HepG2 (cell line): ENCODE data around the gene RBBP9. TPM values are rescaled to one million over a fixed set of nuclear protein-coding genes. Genes with fewer than 3 reads are reported as not detected.
A peak's percentile ranks its signal among the peaks of the same experiment; 100 is the strongest.

ENCODE experiments used
- ATF2 ChIP-seq: sonication (generic); formaldehyde crosslinking; IDR thresholded peaks from 2 replicates; pipeline ENCODE4 v1.4.0; 2020; ENCODE audit warnings: missing genetic modification reagents
- ETV6 ChIP-seq: sonication (generic); formaldehyde crosslinking; conservative IDR thresholded peaks from 2 replicates; pipeline ENCODE4 v1.4.0; 2020; ENCODE audit warnings: missing genetic modification reagents
- KLF13 ChIP-seq: sonication (generic); formaldehyde crosslinking; IDR thresholded peaks from 2 replicates; pipeline ENCODE4 v1.4.0; 2020; ENCODE audit warnings: mild to moderate bottlenecking, missing genetic modification reagents
- NR2F1 ChIP-seq, 2 experiments: fragments of 450-650 bp in 1 of 2; formaldehyde crosslinking in 1 of 2; IDR thresholded peaks; 2 replicates each; pipeline versions ENCODE4 v1.5.0 to v1.6.1; 2016 to 2020; ENCODE audit warnings: mild to moderate bottlenecking in 1 of 2, missing compliant biosample characterization in 1 of 2, missing genetic modification reagents in 1 of 2, moderate library complexity in 1 of 2
- SATB2 ChIP-seq: sonication (generic); formaldehyde crosslinking; IDR thresholded peaks from 2 replicates; pipeline ENCODE4 v1.5.0; 2020; ENCODE audit warnings: missing genetic modification reagents
- TGIF2 ChIP-seq: IDR thresholded peaks from 2 replicates; pipeline ENCODE4 v1.6.1; 2016; ENCODE audit warnings: control low read depth, missing compliant biosample characterization
- YEATS2 ChIP-seq: sonication (generic); formaldehyde crosslinking; IDR thresholded peaks from 2 replicates; pipeline ENCODE4 v1.4.0; 2020; ENCODE audit warnings: missing genetic modification reagents, borderline replicate concordance
- ZNF296 ChIP-seq: sonication (generic); formaldehyde crosslinking; conservative IDR thresholded peaks from 2 replicates; pipeline ENCODE4 v1.5.0; 2020; ENCODE audit warnings: mild to moderate bottlenecking, missing genetic modification reagents
- ZNF337 ChIP-seq: sonication (generic); formaldehyde crosslinking; IDR thresholded peaks from 2 replicates; pipeline ENCODE4 v1.5.1; 2020; ENCODE audit warnings: missing genetic modification reagents, low read depth, mild to moderate bottlenecking, borderline replicate concordance
- ZNF350 ChIP-seq: sonication (generic); formaldehyde crosslinking; IDR thresholded peaks from 2 replicates; pipeline ENCODE4 v1.4.0; 2020; ENCODE audit warnings: mild to moderate bottlenecking, low read depth, missing genetic modification reagents, borderline replicate concordance
- ZNF432 ChIP-seq: sonication (generic); formaldehyde crosslinking; IDR thresholded peaks from 2 replicates; pipeline ENCODE4 v1.5.0; 2020; ENCODE audit warnings: missing genetic modification reagents, mild to moderate bottlenecking, borderline replicate concordance
- ZNF639 ChIP-seq: conservative IDR thresholded peaks from 2 replicates; pipeline ENCODE4 v1.6.1; 2018; ENCODE audit warnings: missing genetic modification reagents
- ZNF646 ChIP-seq: sonication (generic); formaldehyde crosslinking; IDR thresholded peaks from 2 replicates; pipeline ENCODE4 v1.9.0; 2021; ENCODE audit warnings: mild to moderate bottlenecking, missing genetic modification reagents
- ZNF710 ChIP-seq: sonication (generic); formaldehyde crosslinking; IDR thresholded peaks from 2 replicates; pipeline ENCODE4 v1.5.0; 2020; ENCODE audit warnings: mild to moderate bottlenecking, missing genetic modification reagents, borderline replicate concordance
- ZNF773 ChIP-seq: sonication (generic); formaldehyde crosslinking; IDR thresholded peaks from 2 replicates; pipeline ENCODE4 v1.4.0; 2020; ENCODE audit warnings: missing genetic modification reagents, borderline replicate concordance
- polyA plus RNA-seq, 8 experiments: library from polyadenylated mRNA; depleted of rRNA in 3 of 8; stranded (reverse) in 7 of 8; unstranded in 1 of 8; fragments of >200 nt; fragmentation: Illumina TruSeq in 4 of 8; extraction: Trizol in 4 of 8; gene quantifications; 2 replicates each; pipeline versions ENCODE4 v1.2.1 to v1.2.3, GENCODE V29; 2011 to 2016; ENCODE audit warnings: low read depth in 4 of 8, missing spikeins in 1 of 8, mixed read lengths in 1 of 8; ENCODE audit not compliant: insufficient read depth in 1 of 8
- total RNA-seq, 5 experiments: library from RNA; depleted of rRNA; stranded (reverse); fragments of >200 nt; fragmentation: Illumina TruSeq; extraction: Trizol; gene quantifications; 2 replicates each; pipeline ENCODE4 v1.2.3, GENCODE V29; 2016; ENCODE audit warnings: low read depth in 1 of 5

Gene RBBP9
- total and polyA plus RNA-seq, 2 of the 13 experiments (the other 11 are each of a cell fraction or from before 2014, with no cell fraction given) = 28.0 to 56.3 TPM

- TF ChIP-seq ZNF646 (CRISPR knock-in tag) (no peak), ATF2 (CRISPR knock-in tag) (peak; percentile 61; the same call in 1 of the 2 replicates), KLF13 (peak; percentile 28; the same call in 1 of the 2 replicates), NR2F1 (CRISPR knock-in tag; IDR thresholded peaks at IDR 0.05) (no peak), ZNF350 (peak; percentile 98), ZNF432 (CRISPR knock-in tag) (no peak), TGIF2 (peak; percentile 60; the same call in 1 of the 2 replicates), YEATS2 (peak; percentile 89; the same call in 1 of the 2 replicates), SATB2 (CRISPR knock-in tag) (peak; percentile 80), ETV6 (CRISPR knock-in tag) (peak; percentile 82; the same call in 1 of the 2 replicates), ZNF773 (CRISPR knock-in tag) (0 out of 2 replicates have a peak, but pooled peaks have one; percentile 73), ZNF710 (CRISPR knock-in tag) (peak; percentile 76), ZNF639 (peak; percentile 72; the same call in 1 of the 2 replicates), ZNF337 (CRISPR knock-in tag) (peak; percentile 46; the same call in 1 of the 2 replicates), ZNF296 (CRISPR knock-in tag) (no peak)
Measured at GRCh38 chr20:18496740-18497592, at the start of gene RBBP9 (continued).
